HepG2 (cell line): Measurements from ENCODE around the gene PTPN2.
A peak's percentile ranks its signal among the peaks of the same experiment; 100 is the strongest.

Experiments used
- MBNL3 ChIP-seq: fragments of 250-450 bp; sonication (Bioruptor Pico); conservative IDR thresholded peaks from 2 replicates; pipeline ENCODE4 v1.8.0; 2022; ENCODE audit warnings: mild to moderate bottlenecking, inconsistent platforms
- POLR2A ChIP-seq, 2 experiments: IDR thresholded peaks; 2 replicates each; pipeline ENCODE4 v1.6.1; 2011; ENCODE audit warnings: low read depth in 2 of 2, low read length in 2 of 2, mild to moderate bottlenecking in 1 of 2, moderate library complexity in 1 of 2; ENCODE audit not compliant: insufficient read depth in 1 of 2
- RBM22 ChIP-seq: fragments of 200-400 bp; formaldehyde crosslinking; optimal IDR thresholded peaks from 2 replicates; pipeline ENCODE3; 2017; ENCODE audit warnings: mild to moderate bottlenecking, low read length, moderate library complexity
- RFXANK ChIP-seq: IDR thresholded peaks from 2 replicates; pipeline ENCODE4 v1.6.1; 2016
- ZBTB21 ChIP-seq: sonication (generic); formaldehyde crosslinking; IDR thresholded peaks from 2 replicates; pipeline ENCODE4 v1.4.0; 2020; ENCODE audit warnings: missing genetic modification reagents
- ZFP36L1 ChIP-seq: sonication (generic); formaldehyde crosslinking; IDR thresholded peaks from 2 replicates; pipeline ENCODE4 v1.8.0; 2022; ENCODE audit warnings: mild to moderate bottlenecking, missing genetic modification reagents, moderate library complexity
- ZNF296 ChIP-seq: sonication (generic); formaldehyde crosslinking; conservative IDR thresholded peaks from 2 replicates; pipeline ENCODE4 v1.5.0; 2020; ENCODE audit warnings: mild to moderate bottlenecking, missing genetic modification reagents
- ZNF629 ChIP-seq: sonication (generic); formaldehyde crosslinking; conservative IDR thresholded peaks from 2 replicates; pipeline ENCODE4 v1.5.0; 2020; ENCODE audit warnings: missing genetic modification reagents
- ZSCAN30 ChIP-seq: sonication (generic); formaldehyde crosslinking; IDR thresholded peaks from 2 replicates; pipeline ENCODE4 v1.5.0; 2020; ENCODE audit warnings: mild to moderate bottlenecking, missing genetic modification reagents
- TF ChIP-seq, protein P1 (sequence below): sonication (generic); formaldehyde crosslinking; IDR thresholded peaks from 2 replicates; pipeline ENCODE4 v1.5.0; 2020; ENCODE audit warnings: missing genetic modification reagents, mild to moderate bottlenecking, borderline replicate concordance
- TF ChIP-seq, protein P2 (sequence below): sonication (generic); formaldehyde crosslinking; IDR thresholded peaks from 2 replicates; pipeline ENCODE4 v1.5.0; 2020; ENCODE audit warnings: mild to moderate bottlenecking, missing genetic modification reagents, moderate library complexity
- TF ChIP-seq, protein P3 (sequence below): sonication (generic); formaldehyde crosslinking; IDR thresholded peaks from 2 replicates; pipeline ENCODE4 v1.5.1; 2020; ENCODE audit warnings: mild to moderate bottlenecking, missing genetic modification reagents
- TF ChIP-seq, protein P4 (sequence below): IDR thresholded peaks from 2 replicates; pipeline ENCODE4 v1.6.1; 2012; ENCODE audit warnings: inconsistent platforms
- TF ChIP-seq, protein P5 (sequence below): sonication (generic); formaldehyde crosslinking; IDR thresholded peaks from 2 replicates; pipeline ENCODE4 v1.8.1; 2023; ENCODE audit warnings: mild to moderate bottlenecking, missing genetic modification reagents, borderline replicate concordance

DNA sequence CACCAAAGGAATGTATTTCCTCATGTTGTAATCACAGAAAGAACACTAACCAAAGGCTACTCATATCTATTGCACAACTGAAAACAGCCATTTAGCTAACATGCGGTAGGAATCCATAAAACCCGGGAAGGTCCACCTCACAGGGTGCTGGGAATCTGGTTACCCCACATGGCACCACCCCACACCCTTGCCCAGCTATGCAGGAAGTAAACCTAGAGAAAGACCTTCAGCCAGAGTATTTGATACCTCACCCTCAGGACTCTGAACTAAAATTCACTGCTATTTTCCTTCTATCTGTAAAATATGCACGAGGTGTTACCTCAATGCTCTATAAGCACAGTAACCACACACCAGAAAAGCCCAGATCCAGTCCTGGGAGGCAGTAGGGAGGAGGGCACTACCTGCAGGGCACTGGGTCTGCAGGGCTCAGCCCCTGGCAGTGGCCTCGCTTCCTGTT is 45.8 kb downstream of the PTPN2 start:
- TF ChIP-seq, protein P1, sequence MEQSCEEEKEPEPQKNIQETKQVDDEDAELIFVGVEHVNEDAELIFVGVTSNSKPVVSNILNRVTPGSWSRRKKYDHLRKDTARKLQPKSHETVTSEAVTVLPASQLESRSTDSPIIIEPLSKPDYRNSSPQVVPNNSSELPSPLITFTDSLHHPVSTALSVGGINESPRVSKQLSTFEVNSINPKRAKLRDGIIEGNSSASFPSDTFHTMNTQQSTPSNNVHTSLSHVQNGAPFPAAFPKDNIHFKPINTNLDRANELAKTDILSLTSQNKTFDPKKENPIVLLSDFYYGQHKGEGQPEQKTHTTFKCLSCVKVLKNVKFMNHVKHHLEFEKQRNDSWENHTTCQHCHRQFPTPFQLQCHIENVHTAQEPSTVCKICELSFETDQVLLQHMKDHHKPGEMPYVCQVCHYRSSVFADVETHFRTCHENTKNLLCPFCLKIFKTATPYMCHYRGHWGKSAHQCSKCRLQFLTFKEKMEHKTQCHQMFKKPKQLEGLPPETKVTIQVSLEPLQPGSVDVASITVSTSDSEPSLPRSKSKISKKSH (CRISPR knock-in tag), result no peak
- TF ChIP-seq POLR2A (IDR thresholded peaks at IDR 0.05; ENCODE audit: insufficient read depth in 1 of 2, low read depth in 2 of 2, low read length in 2 of 2) (no peak), ZBTB21 (CRISPR knock-in tag) (no peak), MBNL3 (CRISPR knock-in tag) (no peak), RFXANK (no peak), ZNF629 (CRISPR knock-in tag) (no peak), RBM22 (no peak), ZFP36L1 (CRISPR knock-in tag) (no peak), ZSCAN30 (no peak), ZNF296 (no peak)
- TF ChIP-seq, protein P2, sequence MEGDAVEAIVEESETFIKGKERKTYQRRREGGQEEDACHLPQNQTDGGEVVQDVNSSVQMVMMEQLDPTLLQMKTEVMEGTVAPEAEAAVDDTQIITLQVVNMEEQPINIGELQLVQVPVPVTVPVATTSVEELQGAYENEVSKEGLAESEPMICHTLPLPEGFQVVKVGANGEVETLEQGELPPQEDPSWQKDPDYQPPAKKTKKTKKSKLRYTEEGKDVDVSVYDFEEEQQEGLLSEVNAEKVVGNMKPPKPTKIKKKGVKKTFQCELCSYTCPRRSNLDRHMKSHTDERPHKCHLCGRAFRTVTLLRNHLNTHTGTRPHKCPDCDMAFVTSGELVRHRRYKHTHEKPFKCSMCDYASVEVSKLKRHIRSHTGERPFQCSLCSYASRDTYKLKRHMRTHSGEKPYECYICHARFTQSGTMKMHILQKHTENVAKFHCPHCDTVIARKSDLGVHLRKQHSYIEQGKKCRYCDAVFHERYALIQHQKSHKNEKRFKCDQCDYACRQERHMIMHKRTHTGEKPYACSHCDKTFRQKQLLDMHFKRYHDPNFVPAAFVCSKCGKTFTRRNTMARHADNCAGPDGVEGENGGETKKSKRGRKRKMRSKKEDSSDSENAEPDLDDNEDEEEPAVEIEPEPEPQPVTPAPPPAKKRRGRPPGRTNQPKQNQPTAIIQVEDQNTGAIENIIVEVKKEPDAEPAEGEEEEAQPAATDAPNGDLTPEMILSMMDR (CRISPR knock-in tag), result no peak
- TF ChIP-seq, protein P3, sequence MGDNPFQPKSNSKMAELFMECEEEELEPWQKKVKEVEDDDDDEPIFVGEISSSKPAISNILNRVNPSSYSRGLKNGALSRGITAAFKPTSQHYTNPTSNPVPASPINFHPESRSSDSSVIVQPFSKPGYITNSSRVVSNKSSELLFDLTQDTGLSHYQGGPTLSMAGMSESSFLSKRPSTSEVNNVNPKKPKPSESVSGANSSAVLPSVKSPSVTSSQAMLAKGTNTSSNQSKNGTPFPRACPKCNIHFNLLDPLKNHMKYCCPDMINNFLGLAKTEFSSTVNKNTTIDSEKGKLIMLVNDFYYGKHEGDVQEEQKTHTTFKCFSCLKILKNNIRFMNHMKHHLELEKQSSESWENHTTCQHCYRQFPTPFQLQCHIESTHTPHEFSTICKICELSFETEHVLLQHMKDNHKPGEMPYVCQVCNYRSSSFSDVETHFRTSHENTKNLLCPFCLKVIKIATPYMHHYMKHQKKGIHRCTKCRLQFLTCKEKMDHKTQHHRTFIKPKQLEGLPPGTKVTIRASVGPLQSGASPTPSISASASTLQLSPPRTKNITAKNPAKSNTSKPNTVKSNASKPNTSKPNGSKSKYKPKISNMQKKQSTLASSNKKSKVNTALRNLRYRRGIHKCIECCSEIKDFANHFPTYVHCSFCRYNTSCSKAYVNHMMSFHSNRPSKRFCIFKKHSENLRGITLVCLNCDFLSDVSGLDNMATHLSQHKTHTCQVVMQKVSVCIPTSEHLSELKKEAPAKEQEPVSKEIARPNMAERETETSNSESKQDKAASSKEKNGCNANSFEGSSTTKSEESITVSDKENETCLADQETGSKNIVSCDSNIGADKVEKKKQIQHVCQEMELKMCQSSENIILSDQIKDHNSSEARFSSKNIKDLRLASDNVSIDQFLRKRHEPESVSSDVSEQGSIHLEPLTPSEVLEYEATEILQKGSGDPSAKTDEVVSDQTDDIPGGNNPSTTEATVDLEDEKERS (CRISPR knock-in tag), result no peak
- TF ChIP-seq, protein P4, sequence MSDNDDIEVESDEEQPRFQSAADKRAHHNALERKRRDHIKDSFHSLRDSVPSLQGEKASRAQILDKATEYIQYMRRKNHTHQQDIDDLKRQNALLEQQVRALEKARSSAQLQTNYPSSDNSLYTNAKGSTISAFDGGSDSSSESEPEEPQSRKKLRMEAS, result peak; percentile 62
- TF ChIP-seq, protein P5, sequence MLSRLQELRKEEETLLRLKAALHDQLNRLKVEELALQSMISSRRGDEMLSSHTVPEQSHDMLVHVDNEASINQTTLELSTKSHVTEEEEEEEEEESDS (CRISPR knock-in tag), result no peak
